Liver (tissue), 9 donors: Measurements from ENCODE around the gene TARM1. TPM values are rescaled to one million over a fixed set of nuclear protein-coding genes. Genes with fewer than 3 reads are reported as not detected.

Source experiments
- DNase-seq: peaks from one replicate; pipeline ENCODE4 v3.0.0-alpha.2; 2017; ENCODE audit warnings: low spot score
- H3K27ac ChIP-seq, 2 donors: one replicate each; pipeline ENCODE4 v1.7.0; 2013; ENCODE audit warnings: inconsistent platforms in 2 of 2, low read length in 2 of 2, control low read depth in 1 of 2, low read depth in 1 of 2, mild to moderate bottlenecking in 1 of 2
- H3K27me3 ChIP-seq, 4 donors: one replicate each; pipeline versions ENCODE4 v1.6.1 to v1.7.0; 2013; ENCODE audit warnings: low read length in 3 of 4, inconsistent platforms in 1 of 4, mild to moderate bottlenecking in 1 of 4, moderate library complexity in 1 of 4; ENCODE audit not compliant: control insufficient read depth in 4 of 4, insufficient read depth in 4 of 4
- H3K36me3 ChIP-seq, 4 donors: one replicate each; pipeline versions ENCODE4 v1.6.1 to v1.7.0; 2013; ENCODE audit warnings: low read length in 3 of 4, mild to moderate bottlenecking in 3 of 4, low read depth in 1 of 4, moderate library complexity in 1 of 4; ENCODE audit not compliant: control insufficient read depth in 4 of 4, insufficient read depth in 3 of 4
- H3K4me1 ChIP-seq, 4 donors: one replicate each; pipeline versions ENCODE4 v1.6.1 to v1.7.0; 2013; ENCODE audit warnings: low read length in 3 of 4, mild to moderate bottlenecking in 3 of 4, moderate library complexity in 1 of 4; ENCODE audit not compliant: control insufficient read depth in 4 of 4, insufficient read depth in 4 of 4
- H3K4me3 ChIP-seq, 3 donors: one replicate each; pipeline versions ENCODE4 v1.6.1 to v1.7.0; 2013; ENCODE audit warnings: low read length in 3 of 3, control low read depth in 1 of 3, low read depth in 1 of 3, mild to moderate bottlenecking in 1 of 3
- H3K9ac ChIP-seq, 2 donors: one replicate each; pipeline ENCODE4 v1.7.0; 2013; ENCODE audit warnings: low read length in 2 of 2, mild to moderate bottlenecking in 2 of 2, moderate library complexity in 2 of 2, control low read depth in 1 of 2, low read depth in 1 of 2
- H3K9me3 ChIP-seq, 4 donors: one replicate each; pipeline versions ENCODE4 v1.6.1 to v1.7.0; 2013; ENCODE audit warnings: low read length in 3 of 4; ENCODE audit not compliant: control insufficient read depth in 4 of 4
- EGR1 ChIP-seq, 2 donors: IDR thresholded peaks; 2 replicates each; pipeline ENCODE4 v1.6.1; 2016 to 2018; ENCODE audit warnings: antibody characterized with exemption in 2 of 2, low read depth in 2 of 2
- FOXA1 ChIP-seq: IDR thresholded peaks from 2 replicates; pipeline ENCODE4 v1.6.1; 2016; ENCODE audit warnings: antibody characterized with exemption
- FOXA2 ChIP-seq: IDR thresholded peaks from 2 replicates; pipeline ENCODE4 v1.6.1; 2016; ENCODE audit warnings: antibody characterized with exemption
- HNF4G ChIP-seq: IDR thresholded peaks from 2 replicates; pipeline ENCODE4 v1.6.1; 2016; ENCODE audit warnings: antibody characterized with exemption
- NR2F2 ChIP-seq: IDR thresholded peaks from 2 replicates; pipeline ENCODE4 v1.6.1; 2016; ENCODE audit warnings: antibody characterized with exemption
- RAD21 ChIP-seq, 2 donors: IDR thresholded peaks; 2 replicates each; pipeline ENCODE4 v1.6.1; 2016; ENCODE audit warnings: antibody characterized with exemption in 2 of 2, mild to moderate bottlenecking in 2 of 2
- SP1 ChIP-seq: IDR thresholded peaks from 2 replicates; pipeline ENCODE4 v1.6.1; 2018; ENCODE audit warnings: antibody characterized with exemption, mild to moderate bottlenecking
- TAF1 ChIP-seq: conservative IDR thresholded peaks from 2 replicates; pipeline ENCODE4 v1.6.1; 2016; ENCODE audit warnings: antibody characterized with exemption, mild to moderate bottlenecking
- WGBS: extraction: QIAGEN DNeasy Blood & Tissue Kit; methylation state at CpG from one replicate; pipeline ENCODE4 v1.1.7; 2013; 5-methylcytosine and 5-hydroxymethylcytosine counted together
- polyA plus RNA-seq, 2 donors: library from polyadenylated mRNA; stranded (reverse) in 1 of 2; unstranded in 1 of 2; fragments of 200-250 nt in 1 of 2; fragments of >200 nt in 1 of 2; fragmentation: Nextera tagmentation in 1 of 2; extraction: Ambion mirVana in 1 of 2; gene quantifications; one replicate each; pipeline versions ENCODE4 v1.2.1 to v1.2.3, GENCODE V29; 2013 to 2015
- total RNA-seq, 2 donors: library from RNA; depleted of rRNA; stranded (reverse); fragments of >200 nt; gene quantifications; one replicate each; pipeline ENCODE4 v1.2.3, GENCODE V29; 2014
- TF ChIP-seq, protein P1 (sequence below): IDR thresholded peaks from 2 replicates; pipeline ENCODE4 v1.6.1; 2016; ENCODE audit warnings: antibody characterized with exemption
- TF ChIP-seq, protein P2 (sequence below): IDR thresholded peaks from 2 replicates; pipeline ENCODE4 v1.6.1; 2016; ENCODE audit warnings: antibody characterized with exemption, mild to moderate bottlenecking
- TF ChIP-seq, protein P3 (sequence below): IDR thresholded peaks from 2 replicates; pipeline ENCODE4 v1.6.1; 2016; ENCODE audit warnings: antibody characterized with exemption
- TF ChIP-seq, protein P4 (sequence below): fragments of 150-350 bp; IDR thresholded peaks from 2 replicates; pipeline ENCODE4 v1.5.1; 2017; ENCODE audit warnings: improper control_type of control experiment, low read depth, low read length; ENCODE audit not compliant: missing input control
- donor health status: healthy.
- donor health status: healthy.
- donor health status: healthy.
- donor health status: healthy.
- donor health status: healthy.

Gene TARM1
- total RNA-seq (not detected), polyA plus RNA-seq (not detected)

- no peaks in the 10 kb centered on the region for H3K36me3 ChIP-seq
- no peak within 1 kb of the TSS for H3K9ac ChIP-seq
- no peaks in the 10 kb centered on the region for H3K27me3 ChIP-seq
- H3K4me1 ChIP-seq: no peaks in the 10 kb centered on the region
- TF ChIP-seq RAD21 (IDR thresholded peaks at IDR 0.05): no peak
- TF ChIP-seq SP1: no peak
- TF ChIP-seq, protein P1, sequence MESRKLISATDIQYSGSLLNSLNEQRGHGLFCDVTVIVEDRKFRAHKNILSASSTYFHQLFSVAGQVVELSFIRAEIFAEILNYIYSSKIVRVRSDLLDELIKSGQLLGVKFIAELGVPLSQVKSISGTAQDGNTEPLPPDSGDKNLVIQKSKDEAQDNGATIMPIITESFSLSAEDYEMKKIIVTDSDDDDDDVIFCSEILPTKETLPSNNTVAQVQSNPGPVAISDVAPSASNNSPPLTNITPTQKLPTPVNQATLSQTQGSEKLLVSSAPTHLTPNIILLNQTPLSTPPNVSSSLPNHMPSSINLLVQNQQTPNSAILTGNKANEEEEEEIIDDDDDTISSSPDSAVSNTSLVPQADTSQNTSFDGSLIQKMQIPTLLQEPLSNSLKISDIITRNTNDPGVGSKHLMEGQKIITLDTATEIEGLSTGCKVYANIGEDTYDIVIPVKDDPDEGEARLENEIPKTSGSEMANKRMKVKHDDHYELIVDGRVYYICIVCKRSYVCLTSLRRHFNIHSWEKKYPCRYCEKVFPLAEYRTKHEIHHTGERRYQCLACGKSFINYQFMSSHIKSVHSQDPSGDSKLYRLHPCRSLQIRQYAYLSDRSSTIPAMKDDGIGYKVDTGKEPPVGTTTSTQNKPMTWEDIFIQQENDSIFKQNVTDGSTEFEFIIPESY: no peak
- no peak for TF ChIP-seq FOXA2
- TF ChIP-seq, protein P2, sequence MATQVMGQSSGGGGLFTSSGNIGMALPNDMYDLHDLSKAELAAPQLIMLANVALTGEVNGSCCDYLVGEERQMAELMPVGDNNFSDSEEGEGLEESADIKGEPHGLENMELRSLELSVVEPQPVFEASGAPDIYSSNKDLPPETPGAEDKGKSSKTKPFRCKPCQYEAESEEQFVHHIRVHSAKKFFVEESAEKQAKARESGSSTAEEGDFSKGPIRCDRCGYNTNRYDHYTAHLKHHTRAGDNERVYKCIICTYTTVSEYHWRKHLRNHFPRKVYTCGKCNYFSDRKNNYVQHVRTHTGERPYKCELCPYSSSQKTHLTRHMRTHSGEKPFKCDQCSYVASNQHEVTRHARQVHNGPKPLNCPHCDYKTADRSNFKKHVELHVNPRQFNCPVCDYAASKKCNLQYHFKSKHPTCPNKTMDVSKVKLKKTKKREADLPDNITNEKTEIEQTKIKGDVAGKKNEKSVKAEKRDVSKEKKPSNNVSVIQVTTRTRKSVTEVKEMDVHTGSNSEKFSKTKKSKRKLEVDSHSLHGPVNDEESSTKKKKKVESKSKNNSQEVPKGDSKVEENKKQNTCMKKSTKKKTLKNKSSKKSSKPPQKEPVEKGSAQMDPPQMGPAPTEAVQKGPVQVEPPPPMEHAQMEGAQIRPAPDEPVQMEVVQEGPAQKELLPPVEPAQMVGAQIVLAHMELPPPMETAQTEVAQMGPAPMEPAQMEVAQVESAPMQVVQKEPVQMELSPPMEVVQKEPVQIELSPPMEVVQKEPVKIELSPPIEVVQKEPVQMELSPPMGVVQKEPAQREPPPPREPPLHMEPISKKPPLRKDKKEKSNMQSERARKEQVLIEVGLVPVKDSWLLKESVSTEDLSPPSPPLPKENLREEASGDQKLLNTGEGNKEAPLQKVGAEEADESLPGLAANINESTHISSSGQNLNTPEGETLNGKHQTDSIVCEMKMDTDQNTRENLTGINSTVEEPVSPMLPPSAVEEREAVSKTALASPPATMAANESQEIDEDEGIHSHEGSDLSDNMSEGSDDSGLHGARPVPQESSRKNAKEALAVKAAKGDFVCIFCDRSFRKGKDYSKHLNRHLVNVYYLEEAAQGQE: no peak
- 78% methylated on average over 7 of the region's 7 CpGs for WGBS
- no peak within 1 kb of the TSS for H3K27ac ChIP-seq
- DNase-seq: no peak
- peaks cover 5 to 8% (median 7%) of the 10 kb centered on the region in 4 donors for H3K9me3 ChIP-seq
- peak within 1 kb of the TSS in 2 of 3 donors; percentile 18 to 30 for H3K4me3 ChIP-seq
These were observed at the start of gene TARM1 for GRCh38 chr19:54081032-54081431. Gene TARM1 (minus strand): TSS chr19:54081365. CDS start chr19:54081340, 25 bp downstream.

DNA sequence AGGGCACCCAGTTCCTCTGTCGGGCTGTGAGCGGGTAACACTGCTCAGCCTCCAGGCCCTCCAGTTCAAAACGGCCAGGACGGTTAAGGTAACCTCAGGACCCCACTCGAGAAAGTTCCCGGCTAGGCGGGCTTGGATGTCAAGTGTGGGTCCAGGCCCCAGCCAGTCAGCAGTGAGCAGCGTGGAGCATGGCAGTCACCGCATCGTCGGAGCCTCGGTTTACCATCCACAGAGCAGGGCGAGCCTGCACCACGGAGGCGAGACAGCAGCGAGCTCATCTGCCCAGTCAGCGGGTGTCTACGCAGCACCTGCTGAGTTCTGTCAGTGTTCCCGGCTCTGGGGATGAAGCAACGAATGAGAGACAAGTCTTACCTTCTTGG is 48.4 kb upstream of the TARM1 start:
- Histone ChIP-seq H3K27me3 (no peaks in the 10 kb centered on the region), H3K4me3 (no peak overlapping the region), H3K36me3 (peaks cover 7 to 65% (median 27%) of the 10 kb centered on the region in 4 donors), H3K9me3 (no peaks in the 10 kb centered on the region), H3K4me1 (no peaks in the 10 kb centered on the region), H3K27ac (no peak overlapping the region), H3K9ac (no peak overlapping the region)
- TF ChIP-seq TAF1 (no peak), HNF4G (no peak), EGR1 (IDR thresholded peaks at IDR 0.05; ENCODE audit: low read depth in 2 of 2) (no peak), FOXA1 (no peak), FOXA2 (no peak), NR2F2 (no peak)
- TF ChIP-seq, protein P3, sequence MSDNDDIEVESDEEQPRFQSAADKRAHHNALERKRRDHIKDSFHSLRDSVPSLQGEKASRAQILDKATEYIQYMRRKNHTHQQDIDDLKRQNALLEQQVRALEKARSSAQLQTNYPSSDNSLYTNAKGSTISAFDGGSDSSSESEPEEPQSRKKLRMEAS: no peak
- TF ChIP-seq, protein P4, sequence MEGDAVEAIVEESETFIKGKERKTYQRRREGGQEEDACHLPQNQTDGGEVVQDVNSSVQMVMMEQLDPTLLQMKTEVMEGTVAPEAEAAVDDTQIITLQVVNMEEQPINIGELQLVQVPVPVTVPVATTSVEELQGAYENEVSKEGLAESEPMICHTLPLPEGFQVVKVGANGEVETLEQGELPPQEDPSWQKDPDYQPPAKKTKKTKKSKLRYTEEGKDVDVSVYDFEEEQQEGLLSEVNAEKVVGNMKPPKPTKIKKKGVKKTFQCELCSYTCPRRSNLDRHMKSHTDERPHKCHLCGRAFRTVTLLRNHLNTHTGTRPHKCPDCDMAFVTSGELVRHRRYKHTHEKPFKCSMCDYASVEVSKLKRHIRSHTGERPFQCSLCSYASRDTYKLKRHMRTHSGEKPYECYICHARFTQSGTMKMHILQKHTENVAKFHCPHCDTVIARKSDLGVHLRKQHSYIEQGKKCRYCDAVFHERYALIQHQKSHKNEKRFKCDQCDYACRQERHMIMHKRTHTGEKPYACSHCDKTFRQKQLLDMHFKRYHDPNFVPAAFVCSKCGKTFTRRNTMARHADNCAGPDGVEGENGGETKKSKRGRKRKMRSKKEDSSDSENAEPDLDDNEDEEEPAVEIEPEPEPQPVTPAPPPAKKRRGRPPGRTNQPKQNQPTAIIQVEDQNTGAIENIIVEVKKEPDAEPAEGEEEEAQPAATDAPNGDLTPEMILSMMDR: no peak
- DNase-seq: no peak
- WGBS: 98% methylated on average over 20 of the region's 20 CpGs
